Mesodermal cell (in vitro differentiated cells): ENCODE results near the gene ADAMTSL3.

Experiments
- H3K27ac ChIP-seq: 2 replicates; pipeline ENCODE4 v1.7.0; 2013; ENCODE audit warnings: mild to moderate bottlenecking, low read depth, low read length, moderate library complexity; ENCODE audit not compliant: severe bottlenecking
- H3K36me3 ChIP-seq: 2 replicates; pipeline ENCODE4 v1.7.1; 2013; ENCODE audit warnings: mild to moderate bottlenecking, low read length, moderate library complexity; ENCODE audit not compliant: control insufficient read depth, insufficient read depth
- H3K4me1 ChIP-seq: one replicate; pipeline ENCODE4 v1.7.1; 2013; ENCODE audit warnings: mild to moderate bottlenecking, low read length; ENCODE audit not compliant: insufficient read depth, control insufficient read depth, poor library complexity, severe bottlenecking
- H3K4me3 ChIP-seq: 2 replicates; pipeline ENCODE4 v1.7.0; 2013; ENCODE audit warnings: low read length, control low read depth, mild to moderate bottlenecking; ENCODE audit not compliant: insufficient read depth, poor library complexity, severe bottlenecking; ENCODE audit errors: extremely low read depth
- H3K9me3 ChIP-seq: 2 replicates; pipeline ENCODE4 v1.7.1; 2013; ENCODE audit warnings: mild to moderate bottlenecking, low read length, moderate library complexity; ENCODE audit not compliant: control insufficient read depth
- WGBS, 2 experiments: methylation state at CpG; one replicate each; pipeline ENCODE4 v1.1.5; 2013; ENCODE audit warnings: missing lambda C conversion rate in 2 of 2; ENCODE audit not compliant: insufficient coverage in 2 of 2; 5-methylcytosine and 5-hydroxymethylcytosine counted together

The ADAMTSL3 gene

DNA sequence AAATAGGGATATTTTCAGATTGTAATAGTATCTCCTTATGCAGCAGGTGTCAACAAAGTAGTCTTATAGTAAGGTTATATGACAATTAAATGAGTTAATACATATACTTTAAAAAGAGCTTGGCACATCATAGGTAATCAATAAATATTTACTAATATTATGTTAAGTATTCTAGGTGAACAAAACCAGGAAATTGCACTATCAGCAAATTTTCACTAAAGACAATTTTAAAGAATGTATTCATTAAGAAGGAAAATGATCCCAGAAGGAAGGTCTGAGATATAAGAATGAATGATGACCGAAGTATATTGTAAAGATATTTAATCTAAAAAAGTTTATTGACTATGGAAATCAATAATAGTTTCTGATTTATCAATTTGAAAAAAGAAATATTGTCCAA is 281.9 kb downstream of the ADAMTSL3 start:
- Histone ChIP-seq H3K4me1 (no peaks in the 10 kb centered on the region), H3K9me3 (peaks cover 13% of the 10 kb centered on the region), H3K27ac (no peak overlapping the region), H3K36me3 (no peaks in the 10 kb centered on the region), H3K4me3 (no peak overlapping the region)
- no CpG with 5 or more reads among the region's 1 CpG for WGBS, 2 experiments

DNA sequence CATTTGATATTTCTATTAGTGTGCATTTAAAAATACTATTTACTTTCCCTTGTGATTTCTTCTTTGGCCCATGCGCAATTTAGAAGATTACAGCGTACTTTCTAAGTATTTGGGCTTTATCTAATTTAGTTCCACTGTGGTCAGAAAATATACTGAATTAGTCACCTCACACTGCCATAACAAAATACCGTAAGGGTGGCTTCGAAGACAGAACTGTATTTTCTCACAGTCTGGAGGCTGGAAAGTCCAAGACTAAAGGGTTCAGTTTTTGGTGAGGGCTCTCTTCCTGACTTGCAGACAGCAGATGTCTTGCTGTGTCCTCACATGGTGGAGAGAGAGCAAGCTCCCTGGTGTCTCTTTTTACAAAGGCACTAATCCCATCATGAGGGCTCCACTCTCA is 286.2 kb downstream of the ADAMTSL3 start:
- Histone ChIP-seq H3K36me3 (no peaks in the 10 kb centered on the region), H3K9me3 (peaks cover 1% of the 10 kb centered on the region), H3K4me3 (no peak overlapping the region), H3K27ac (no peak overlapping the region), H3K4me1 (no peaks in the 10 kb centered on the region)
- 80 to 92% methylated on average over 2 of the region's 4 CpGs for WGBS, 2 experiments

DNA sequence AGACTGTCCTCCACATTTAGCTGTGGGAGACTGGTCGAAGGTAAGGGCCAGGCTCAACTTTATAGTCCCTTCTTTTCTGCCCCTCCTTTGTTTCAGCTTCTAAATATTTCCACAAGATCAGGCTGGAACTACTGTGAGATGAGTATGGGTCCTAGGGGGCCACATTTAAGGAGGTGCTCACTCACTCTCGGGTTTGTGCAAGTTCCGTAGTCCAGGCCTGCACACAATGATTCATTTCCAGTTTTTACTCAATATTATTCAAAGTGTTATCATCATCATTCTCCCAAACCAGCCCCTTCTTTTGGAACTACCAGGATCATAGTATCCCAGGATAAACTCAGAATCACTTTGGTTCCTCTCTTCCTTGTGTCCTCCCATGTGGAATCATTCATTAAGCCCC is 289.1 kb downstream of the ADAMTSL3 start:
- 79 to 86% methylated on average over 3 of the region's 3 CpGs for WGBS, 2 experiments
- H3K4me3 ChIP-seq, result no peak overlapping the region
- H3K27ac ChIP-seq, result no peak overlapping the region
- no peaks in the 10 kb centered on the region for H3K36me3 ChIP-seq
- H3K9me3 ChIP-seq, result no peaks in the 10 kb centered on the region
- no peaks in the 10 kb centered on the region for H3K4me1 ChIP-seq

DNA sequence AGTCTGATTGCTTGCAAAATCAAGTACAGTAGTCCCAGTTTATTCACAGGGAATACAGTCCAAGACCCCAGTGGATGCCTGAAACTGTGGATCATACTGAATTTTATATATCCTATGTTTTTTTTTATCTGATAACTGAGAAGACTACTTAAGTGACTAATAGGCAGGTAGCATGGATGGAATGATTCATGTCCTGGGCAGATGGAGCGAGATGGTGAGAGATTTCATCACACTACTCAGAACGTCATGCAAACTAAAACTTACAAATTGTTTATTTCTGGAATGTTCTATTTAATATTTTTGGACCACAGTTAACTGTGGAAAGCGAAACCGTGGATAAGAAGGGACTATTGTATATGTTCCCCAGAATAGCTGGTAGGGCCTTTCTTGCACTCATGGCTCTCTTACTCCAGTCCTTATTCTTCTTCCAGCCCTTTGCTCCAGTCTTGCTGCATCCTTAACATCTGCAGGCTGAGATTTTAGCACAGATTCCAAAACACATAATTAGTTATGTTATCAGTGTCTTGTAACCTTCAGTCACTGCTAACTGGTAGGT is 290.0 kb downstream of the ADAMTSL3 start:
- H3K9me3 ChIP-seq, result no peaks in the 10 kb centered on the region
- no peaks in the 10 kb centered on the region for H3K36me3 ChIP-seq
- no peak overlapping the region for H3K4me3 ChIP-seq
- H3K27ac ChIP-seq, result no peak overlapping the region
- WGBS, 2 experiments, result 83% methylated on average over 2 of the region's 4 CpGs; no CpG with 5 or more reads in 1 of the 2 experiments
- H3K4me1 ChIP-seq, result no peaks in the 10 kb centered on the region

DNA sequence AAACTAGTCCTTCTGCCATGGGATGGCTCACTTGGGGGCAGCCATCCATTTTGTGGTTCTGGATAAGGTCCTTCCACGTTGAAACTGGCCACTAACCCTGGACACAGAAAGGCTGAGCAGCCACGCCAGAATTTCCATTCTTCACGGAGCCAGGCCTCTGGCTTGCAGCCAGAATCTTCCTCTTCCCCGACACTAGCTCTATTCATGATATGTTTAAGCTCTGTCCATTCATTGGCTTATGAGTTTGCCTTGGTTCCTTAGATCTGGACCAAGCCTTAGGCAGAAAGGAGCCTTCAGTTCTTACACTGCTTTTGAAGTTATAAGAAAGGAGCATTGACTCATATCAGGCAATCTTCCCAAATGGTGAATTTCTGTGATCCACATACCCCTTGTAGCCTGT is 293.2 kb downstream of the ADAMTSL3 start:
- Histone ChIP-seq H3K4me1 (no peaks in the 10 kb centered on the region), H3K9me3 (no peaks in the 10 kb centered on the region), H3K27ac (no peak overlapping the region), H3K36me3 (no peaks in the 10 kb centered on the region), H3K4me3 (no peak overlapping the region)
- 77 to 86% methylated on average over 4 of the region's 4 CpGs for WGBS, 2 experiments

DNA sequence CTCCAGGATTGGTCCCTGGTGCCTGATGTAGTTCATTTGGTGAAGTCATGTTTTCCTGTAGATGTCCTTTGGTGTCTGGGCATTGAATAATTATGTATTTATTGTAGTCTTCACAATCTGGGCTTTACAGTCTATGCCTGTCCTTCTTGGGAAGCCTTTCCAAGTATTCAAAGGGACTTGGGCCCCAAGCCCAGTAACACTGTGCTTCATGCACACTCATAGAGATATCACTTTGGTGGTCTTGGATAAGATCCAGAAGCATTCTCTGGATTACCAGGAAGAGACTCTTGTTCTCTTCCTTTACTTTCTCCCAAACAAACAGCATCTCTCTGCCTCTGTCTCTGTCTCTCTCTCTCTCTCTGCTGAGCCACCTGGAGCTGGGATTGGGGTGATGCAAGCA is 300.6 kb downstream of the ADAMTSL3 start:
- Histone ChIP-seq H3K4me1 (no peaks in the 10 kb centered on the region), H3K36me3 (no peaks in the 10 kb centered on the region), H3K27ac (no peak overlapping the region), H3K4me3 (no peak overlapping the region), H3K9me3 (no peaks in the 10 kb centered on the region)

DNA sequence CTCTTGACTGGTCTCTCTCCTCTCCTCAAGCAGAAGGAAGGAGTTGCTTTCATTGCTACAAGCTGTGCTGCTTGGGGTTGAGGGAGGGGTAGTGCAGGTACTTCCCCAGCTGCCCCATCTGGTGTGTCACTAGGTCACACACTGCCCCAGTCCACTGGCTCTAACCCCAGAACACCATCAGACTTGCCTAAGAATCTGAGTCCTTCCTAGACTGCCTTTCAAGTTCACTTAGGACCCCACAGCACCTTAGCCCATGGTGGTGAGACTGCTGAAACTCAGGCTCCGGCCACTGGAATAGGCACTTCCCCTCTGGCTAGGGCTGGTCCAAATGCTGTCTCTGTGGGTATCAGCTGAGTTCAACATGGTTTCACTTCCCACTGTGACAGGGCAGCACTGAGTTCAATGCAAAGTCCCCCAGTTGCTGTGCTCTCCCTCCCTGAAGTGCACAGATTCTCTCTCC is 301.9 kb downstream of the ADAMTSL3 start:
- no peaks in the 10 kb centered on the region for H3K4me1 ChIP-seq
- H3K9me3 ChIP-seq, result no peaks in the 10 kb centered on the region
- H3K36me3 ChIP-seq, result no peaks in the 10 kb centered on the region
- WGBS, 2 experiments, result 100% methylated on average over 1 of the region's 1 CpG
- no peak overlapping the region for H3K4me3 ChIP-seq
- no peak overlapping the region for H3K27ac ChIP-seq

DNA sequence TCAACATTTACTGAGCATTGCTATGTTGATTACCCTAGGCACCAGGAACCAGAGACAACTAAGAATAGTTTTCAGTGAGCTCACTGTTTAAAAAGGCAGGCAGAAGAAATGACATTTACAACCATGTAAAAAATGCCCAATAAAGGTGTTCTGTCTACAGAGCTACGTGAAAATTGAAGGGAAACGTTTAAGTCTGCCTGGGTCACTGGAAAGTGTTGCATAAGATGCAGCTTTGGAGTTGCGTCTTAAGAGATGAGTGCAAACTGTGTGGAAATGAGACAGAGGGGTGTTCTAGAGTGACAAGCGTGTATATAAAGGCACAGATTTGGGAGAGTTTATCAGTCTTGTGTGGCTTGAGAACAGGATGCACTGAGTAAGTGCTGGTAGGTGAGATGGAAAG is 303.0 kb downstream of the ADAMTSL3 start:
- Histone ChIP-seq H3K4me1 (no peaks in the 10 kb centered on the region), H3K4me3 (no peak overlapping the region), H3K9me3 (no peaks in the 10 kb centered on the region), H3K27ac (no peak overlapping the region), H3K36me3 (no peaks in the 10 kb centered on the region)
- WGBS, 2 experiments, result 92 to 95% methylated on average over 4 of the region's 4 CpGs

DNA sequence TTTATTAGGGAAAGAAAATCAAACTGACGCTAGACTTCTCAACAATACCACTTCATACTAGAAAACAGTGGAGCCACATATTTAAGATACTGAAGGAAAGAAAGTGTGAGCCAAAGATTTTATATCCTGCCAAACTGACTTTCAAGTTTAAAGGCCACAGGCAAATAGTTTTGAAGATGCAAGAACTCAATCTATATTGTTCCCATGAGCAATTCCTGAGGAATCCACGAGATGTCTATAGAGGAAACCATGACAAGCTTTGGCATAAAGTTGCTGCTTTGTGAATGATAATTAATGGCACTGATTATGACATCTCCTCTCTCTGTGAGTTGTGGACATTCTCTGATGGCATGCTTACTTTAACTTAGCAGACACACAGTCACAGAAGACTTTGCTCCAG is 305.6 kb downstream of the ADAMTSL3 start:
- H3K4me1 ChIP-seq, result no peaks in the 10 kb centered on the region
- no peak overlapping the region for H3K27ac ChIP-seq
- H3K9me3 ChIP-seq, result no peaks in the 10 kb centered on the region
- no peaks in the 10 kb centered on the region for H3K36me3 ChIP-seq
- H3K4me3 ChIP-seq, result no peak overlapping the region
- WGBS, 2 experiments, result 100% methylated on average over 1 of the region's 2 CpGs; no CpG with 5 or more reads in 1 of the 2 experiments

DNA sequence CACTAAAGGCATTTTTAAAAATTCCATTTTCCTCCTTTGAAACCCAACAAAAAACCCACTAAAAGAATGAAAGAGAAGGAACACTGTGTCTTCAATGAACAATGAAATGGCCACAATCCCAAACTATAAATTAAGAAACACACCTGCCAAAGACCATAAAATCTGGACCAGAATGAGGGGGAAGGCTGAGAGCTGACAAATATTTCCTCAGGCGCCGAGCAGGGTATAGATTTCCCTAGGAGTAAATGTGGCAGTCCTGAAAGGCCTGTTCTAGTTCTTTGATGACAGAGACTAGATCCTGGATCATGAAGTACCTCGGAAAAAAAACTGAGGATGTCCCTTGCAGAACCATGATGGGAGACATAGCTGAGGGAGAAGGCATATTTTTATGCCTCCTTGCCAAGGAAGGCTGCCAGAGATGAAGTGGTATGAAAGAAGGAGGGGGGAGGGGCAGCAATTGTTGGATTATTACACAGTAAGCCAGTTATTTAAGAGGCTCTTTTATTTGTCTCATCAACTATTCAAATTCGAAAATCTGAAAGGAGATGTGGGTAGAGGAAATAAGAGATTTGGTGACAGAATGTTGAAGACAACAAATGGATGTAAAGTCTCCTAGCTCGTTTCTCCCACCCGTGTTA is 306.4 kb downstream of the ADAMTSL3 start:
- 88 to 89% methylated on average over 3 of the region's 6 CpGs for WGBS, 2 experiments

DNA sequence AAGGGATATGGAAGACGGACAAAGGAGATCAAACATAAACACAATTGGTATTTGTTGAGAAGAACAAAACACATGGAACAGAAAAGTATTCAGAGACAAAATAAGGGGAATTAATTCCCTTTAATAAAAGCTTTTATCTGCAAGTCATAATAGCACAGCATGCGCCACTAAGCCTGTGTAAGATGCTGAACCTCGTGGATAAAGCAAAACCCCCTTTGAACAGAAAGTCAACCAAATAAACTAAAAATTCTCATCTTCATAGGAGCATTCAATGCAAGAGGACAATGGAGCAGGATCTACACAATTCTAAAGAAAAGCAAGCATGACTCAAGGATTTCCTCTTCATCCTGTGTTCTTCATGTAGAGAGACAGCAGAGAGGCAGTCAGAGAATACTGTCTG is 307.4 kb downstream of the ADAMTSL3 start:
- H3K27ac ChIP-seq, result no peak overlapping the region
- H3K36me3 ChIP-seq, result no peaks in the 10 kb centered on the region
- WGBS, 2 experiments, result 60 to 100% methylated on average over 1 to 2 of the region's 3 CpGs
- no peaks in the 10 kb centered on the region for H3K9me3 ChIP-seq
- H3K4me3 ChIP-seq, result no peak overlapping the region
- no peaks in the 10 kb centered on the region for H3K4me1 ChIP-seq

More for the DNA sequence above, 306.4 kb downstream of the ADAMTSL3 start:
- no peaks in the 10 kb centered on the region for H3K4me1 ChIP-seq
- H3K36me3 ChIP-seq, result no peaks in the 10 kb centered on the region
- H3K4me3 ChIP-seq, result no peak overlapping the region
- no peak overlapping the region for H3K27ac ChIP-seq
- H3K9me3 ChIP-seq, result no peaks in the 10 kb centered on the region
